GM19193 (cell line): ENCODE measurements around the gene ESD.
A peak's percentile ranks its signal among the peaks of the same experiment; 100 is the strongest.

Experiments used
- POLR2A ChIP-seq: IDR thresholded peaks from 4 replicates; pipeline ENCODE4 v1.6.1; 2011; ENCODE audit not compliant: insufficient read depth, insufficient read length; ENCODE audit errors: extremely low read depth

ESD gene

GRCh38 chr13:46759846-46760245 is 37.1 kb downstream of the ESD start:
- no peak for TF ChIP-seq POLR2A

DNA sequence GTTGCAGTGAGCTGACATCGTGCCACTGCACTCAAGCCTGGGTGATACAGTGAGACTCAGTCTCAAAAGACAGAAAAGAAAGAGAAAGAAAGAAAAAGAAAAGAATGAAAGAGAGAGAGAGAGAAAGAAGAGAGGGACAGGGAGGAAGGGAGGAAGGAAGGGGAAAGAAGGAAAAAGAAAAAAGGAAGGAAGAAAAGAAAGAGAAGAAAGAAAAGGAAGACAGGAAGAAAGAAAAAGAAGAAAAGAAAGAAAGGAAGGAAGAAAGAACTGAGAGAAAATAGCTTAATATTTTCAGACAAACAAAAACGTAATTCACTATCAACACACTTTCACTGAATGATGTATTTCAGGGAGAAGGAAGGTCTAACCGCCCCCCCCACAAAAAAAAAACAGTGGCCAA is 39.3 kb downstream of the ESD start:
- TF ChIP-seq POLR2A: no peak

DNA sequence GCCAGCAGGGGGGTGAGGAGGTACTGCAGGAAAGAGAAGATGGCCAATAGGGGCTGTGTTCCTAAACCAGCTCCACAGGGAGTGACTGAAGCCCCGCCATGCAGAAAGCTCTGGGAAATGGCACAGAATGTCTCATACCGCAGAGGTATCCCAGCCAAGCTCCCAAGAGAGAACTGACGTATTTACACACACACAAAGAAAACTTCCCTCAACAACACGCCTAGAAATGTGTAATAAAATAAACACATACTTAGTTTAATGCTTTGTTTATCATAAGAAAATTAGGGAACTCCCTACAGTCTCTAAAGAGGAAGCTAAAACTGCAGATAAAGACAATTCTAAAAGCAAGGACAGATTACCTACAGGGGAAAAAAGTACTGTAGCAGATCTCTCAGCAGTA is 40.0 kb downstream of the ESD start:
- no peak for TF ChIP-seq POLR2A

GRCh38 chr13:46754812-46755211 is 42.1 kb downstream of the ESD start:
- no peak for TF ChIP-seq POLR2A

DNA sequence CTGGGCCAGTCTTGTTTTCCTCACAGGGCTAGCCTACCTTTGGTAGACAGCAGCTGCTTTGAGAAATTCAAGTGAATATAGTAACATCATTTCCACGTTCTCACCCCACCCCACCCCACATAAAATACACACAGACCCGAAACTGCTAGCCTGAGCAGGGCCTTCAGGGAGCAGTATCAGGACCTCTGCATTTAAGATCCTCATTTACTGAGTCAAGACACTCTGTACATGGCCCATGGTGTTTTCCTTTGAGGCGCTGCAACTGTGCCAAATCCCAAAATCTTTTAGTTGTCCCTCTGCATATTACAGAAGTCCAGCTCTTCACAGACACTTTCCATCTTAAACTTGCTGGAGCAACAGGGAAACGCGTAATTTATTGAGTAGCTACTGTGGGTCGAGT is 43.0 kb downstream of the ESD start:
- no peak for TF ChIP-seq POLR2A

GRCh38 chr13:46753137-46753536 is 43.8 kb downstream of the ESD start:
- no peak for TF ChIP-seq POLR2A

- peak; percentile 34 for TF ChIP-seq POLR2A
Measured at GRCh38 chr13:46751811-46752635, 44.9 kb downstream of the ESD start.

GRCh38 chr13:46749951-46750350 is 47.0 kb downstream of the ESD start:
- no peak for TF ChIP-seq POLR2A

GRCh38 chr13:46748300-46748699 is 48.7 kb downstream of the ESD start:
- TF ChIP-seq POLR2A: no peak

GRCh38 chr13:46747031-46747820 is 49.7 kb downstream of the ESD start:
- TF ChIP-seq POLR2A: no peak

GRCh38 chr13:46745706-46746105 is 51.3 kb downstream of the ESD start:
- no peak for TF ChIP-seq POLR2A

DNA sequence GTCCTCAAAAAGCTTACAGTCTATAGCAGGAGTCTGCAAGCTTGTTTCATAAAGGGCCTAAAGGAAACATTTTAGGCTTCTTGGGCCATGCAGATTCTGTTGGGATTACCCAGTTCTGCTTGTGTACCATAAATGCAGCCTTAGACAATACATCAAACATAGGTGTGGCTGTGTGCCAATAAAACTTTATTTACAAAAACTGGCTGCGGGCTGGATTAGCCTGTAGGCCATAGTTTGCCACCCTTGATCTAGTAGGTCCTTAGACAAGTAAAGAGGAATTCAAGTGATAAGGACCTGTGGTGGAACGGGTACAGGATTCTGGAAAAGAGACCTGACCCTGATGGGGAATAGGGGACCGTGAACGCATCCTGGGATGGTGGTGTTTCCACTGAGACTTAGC is 51.9 kb downstream of the ESD start:
- no peak for TF ChIP-seq POLR2A

GRCh38 chr13:46743191-46743590 is 53.8 kb downstream of the ESD start:
- TF ChIP-seq POLR2A: no peak

DNA sequence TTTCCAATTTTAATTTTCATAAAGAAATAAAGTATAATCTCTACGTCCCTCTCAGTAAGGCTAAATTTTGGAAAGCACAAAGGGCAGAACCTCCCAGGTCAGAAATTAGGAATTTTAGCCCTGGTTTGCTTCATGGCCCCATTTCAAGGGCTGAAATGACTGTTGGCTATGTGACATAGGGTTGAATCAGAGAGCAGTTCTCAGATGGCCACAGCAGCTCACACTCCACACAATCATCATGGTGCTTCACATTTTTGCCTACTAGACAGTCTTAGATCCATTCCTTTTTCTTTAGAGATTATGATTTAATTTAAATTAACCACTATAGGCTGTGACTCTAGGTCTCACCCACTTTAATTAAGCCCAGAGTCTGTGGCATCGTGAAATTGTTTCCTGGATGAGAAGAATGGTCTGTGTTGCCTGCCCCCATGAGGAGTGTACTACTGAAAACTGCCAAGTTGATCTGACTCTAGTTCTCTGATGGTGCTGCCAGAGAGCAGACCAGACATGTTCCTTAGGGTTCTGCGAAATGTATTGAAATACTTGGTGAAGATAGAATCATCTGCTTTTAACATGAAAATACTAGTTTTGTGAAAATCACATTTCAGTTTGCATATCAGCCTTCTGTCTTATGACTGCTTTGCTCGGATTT is 57.4 kb downstream of the ESD start:
- TF ChIP-seq POLR2A: no peak

- no peak for TF ChIP-seq POLR2A
Measured at GRCh38 chr13:46738766-46739165, 58.2 kb downstream of the ESD start.
